GM21529 (cell line): ENCODE data around the gene GNAO1.

Source experiments
- ATAC-seq: cut with Tn5 transposase; IDR thresholded peaks from one replicate; pipeline ENCODE4 v1.9.1; 2021; ENCODE audit not compliant: unreplicated experiment

Gene GNAO1

GRCh38 chr16:56328276-56329022 lies 137.2 kb downstream of the GNAO1 start:
- no peak for ATAC-seq

GRCh38 chr16:56329887-56330286 lies 138.6 kb downstream of the GNAO1 start:
- ATAC-seq, result no peak

GRCh38 chr16:56330476-56330875 lies 139.2 kb downstream of the GNAO1 start:
- no peak for ATAC-seq

GRCh38 chr16:56331399-56331798 lies 140.1 kb downstream of the GNAO1 start:
- no peak for ATAC-seq

- no peak for ATAC-seq
These were observed 140.6 kb downstream of the GNAO1 start for GRCh38 chr16:56331915-56332314.

- no peak for ATAC-seq
These were observed 141.3 kb downstream of the GNAO1 start for GRCh38 chr16:56332464-56333079.

- ATAC-seq, result no peak
These were observed 143.5 kb downstream of the GNAO1 start for GRCh38 chr16:56334761-56335160.

- ATAC-seq, result no peak
These were observed 144.9 kb downstream of the GNAO1 start for GRCh38 chr16:56336071-56336688.

- no peak for ATAC-seq
These were observed 145.4 kb downstream of the GNAO1 start for GRCh38 chr16:56336711-56337110.

GRCh38 chr16:56337131-56337857 lies 146.0 kb downstream of the GNAO1 start:
- ATAC-seq, result no peak

- no peak for ATAC-seq
These were observed 146.6 kb downstream of the GNAO1 start for GRCh38 chr16:56337858-56338325.

- ATAC-seq, result no peak
These were observed 147.5 kb downstream of the GNAO1 start for GRCh38 chr16:56338566-56339318.

- ATAC-seq, result no peak
These were observed 148.3 kb downstream of the GNAO1 start for GRCh38 chr16:56339431-56340195.

- no peak for ATAC-seq
These were observed 149.1 kb downstream of the GNAO1 start for GRCh38 chr16:56340416-56340815.

GRCh38 chr16:56340864-56341365 lies 149.6 kb downstream of the GNAO1 start:
- ATAC-seq, result no peak

- no peak for ATAC-seq
These were observed 150.5 kb downstream of the GNAO1 start for GRCh38 chr16:56341656-56342399.

GRCh38 chr16:56343661-56344517 lies 152.6 kb downstream of the GNAO1 start:
- ATAC-seq, result no peak
